Activated CD8-positive, alpha-beta memory T cell treated with anti-CD3 and anti-CD28 coated beads for 24 hours (primary cell): ENCODE measurements around the gene ANKRD13A.

Source experiments
- DNase-seq: peaks from one replicate; pipeline ENCODE4 v3.0.0-alpha.2; 2020

Gene ANKRD13A

DNA sequence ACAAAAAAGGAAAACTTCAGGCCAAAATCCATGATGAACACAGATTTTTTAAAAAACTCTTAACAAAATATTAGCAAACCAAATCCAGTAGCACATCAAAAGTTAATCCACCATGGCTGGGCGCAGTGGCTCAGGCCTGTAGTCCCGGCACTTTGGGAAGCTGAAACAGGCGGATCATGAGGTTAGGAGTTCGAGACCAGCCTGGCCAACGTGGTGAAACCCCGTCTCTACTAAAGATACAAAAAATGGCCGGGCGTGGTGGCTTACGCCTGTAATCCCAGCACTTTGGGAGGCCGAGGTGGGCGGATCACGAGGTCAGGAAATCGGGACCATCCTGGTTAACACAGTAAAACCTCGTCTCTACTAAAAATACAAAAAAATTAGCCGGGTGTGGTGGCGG lies 13.0 kb upstream of the ANKRD13A start:
- DNase-seq: peak; percentile 32

DNA sequence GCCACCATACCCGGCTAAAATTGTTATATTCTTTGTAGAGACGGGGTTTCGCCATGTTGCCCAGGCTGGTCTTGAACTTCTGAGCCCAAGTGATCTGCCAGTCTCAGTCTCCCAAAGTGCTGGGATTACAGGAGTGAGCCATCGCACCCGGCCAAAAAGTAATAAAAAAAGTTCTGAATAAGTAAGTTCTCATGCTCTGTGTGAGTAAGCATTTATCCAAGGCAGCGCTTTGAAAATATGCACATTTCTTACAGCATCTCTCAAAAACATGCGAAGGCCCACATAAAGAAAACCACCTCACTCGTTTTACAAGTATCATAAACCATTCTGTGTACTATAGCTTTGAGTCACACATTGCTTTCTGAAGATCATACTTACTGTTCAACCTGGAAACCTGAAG lies 11.6 kb upstream of the ANKRD13A start:
- DNase-seq: no peak

DNA sequence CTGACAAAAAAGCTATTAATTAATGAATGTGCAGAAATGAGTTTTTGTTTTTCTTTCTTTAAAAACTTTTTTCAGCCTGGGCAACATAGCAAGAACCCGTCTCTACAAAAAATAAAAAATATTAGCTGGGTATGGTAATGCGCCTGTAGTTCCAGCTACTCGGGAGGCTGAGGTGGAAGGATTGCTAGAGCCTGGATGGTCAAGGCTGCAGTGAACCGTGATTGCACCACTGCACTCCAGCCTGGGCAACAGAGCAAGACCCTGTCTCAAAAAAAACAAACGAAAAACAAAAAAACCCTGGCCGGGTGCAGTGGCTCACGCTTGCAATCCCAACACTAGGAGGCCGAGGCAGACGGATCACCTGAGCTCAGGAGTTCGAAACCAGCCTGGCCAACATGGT lies 11.0 kb upstream of the ANKRD13A start:
- DNase-seq: peak; percentile 33

DNA sequence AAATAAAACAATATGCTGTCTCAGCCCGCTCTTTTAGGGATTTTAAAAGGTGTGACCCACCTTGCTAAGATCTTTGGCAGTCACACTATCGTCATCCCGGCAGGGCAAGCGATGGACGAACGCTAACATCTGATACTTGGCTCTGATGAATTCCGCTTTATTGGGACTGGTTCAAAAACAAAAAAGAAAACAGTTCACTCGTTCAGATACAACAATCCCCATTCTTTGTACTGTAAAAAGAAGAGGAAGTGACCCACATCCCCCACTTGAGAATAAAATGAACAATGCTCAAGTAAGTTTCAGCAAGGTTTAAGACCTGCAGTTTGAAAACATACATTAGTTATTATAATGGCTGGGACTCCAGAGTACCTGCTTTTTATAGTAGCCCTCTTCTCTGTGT lies 10.3 kb upstream of the ANKRD13A start:
- DNase-seq: peak; percentile 17

DNA sequence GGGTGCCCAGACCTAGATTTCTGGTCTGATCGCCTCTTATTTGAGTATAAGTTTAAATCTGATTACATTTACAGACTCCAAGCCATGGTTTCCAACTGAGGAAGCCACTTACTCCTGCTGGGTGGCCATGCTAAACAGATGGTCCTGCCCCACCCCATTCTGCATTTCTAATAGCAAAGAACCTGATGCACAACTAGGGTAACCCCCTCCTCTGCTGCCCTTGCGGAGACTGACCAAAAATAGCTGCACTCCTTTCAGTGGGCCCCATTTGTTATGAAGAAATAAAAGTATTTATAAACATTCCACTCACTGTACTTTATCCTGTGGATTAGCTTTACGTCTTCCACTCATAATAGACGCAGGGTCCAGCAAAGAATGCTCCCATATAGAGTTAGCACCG lies 9.8 kb upstream of the ANKRD13A start:
- peak; percentile 35 for DNase-seq

DNA sequence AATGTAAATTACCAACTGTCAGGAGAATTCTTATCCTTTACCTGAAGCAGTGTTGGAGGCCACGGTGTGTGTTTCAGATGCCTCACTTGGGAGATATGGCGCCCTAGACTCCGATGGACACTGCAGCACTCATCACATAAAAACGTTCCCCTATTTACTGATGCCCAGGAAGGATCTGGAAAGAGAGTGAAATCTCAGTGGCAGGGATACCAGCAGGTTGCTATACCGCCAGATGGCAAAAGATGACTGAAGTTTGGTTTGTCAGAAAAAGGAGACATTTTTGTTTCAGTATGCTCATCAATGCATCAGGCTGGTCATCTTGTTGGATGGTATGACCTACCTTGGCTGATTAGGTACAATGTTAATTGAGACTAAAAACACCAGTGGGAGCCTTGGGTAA lies 7.6 kb upstream of the ANKRD13A start:
- DNase-seq: peak; percentile 33

DNA sequence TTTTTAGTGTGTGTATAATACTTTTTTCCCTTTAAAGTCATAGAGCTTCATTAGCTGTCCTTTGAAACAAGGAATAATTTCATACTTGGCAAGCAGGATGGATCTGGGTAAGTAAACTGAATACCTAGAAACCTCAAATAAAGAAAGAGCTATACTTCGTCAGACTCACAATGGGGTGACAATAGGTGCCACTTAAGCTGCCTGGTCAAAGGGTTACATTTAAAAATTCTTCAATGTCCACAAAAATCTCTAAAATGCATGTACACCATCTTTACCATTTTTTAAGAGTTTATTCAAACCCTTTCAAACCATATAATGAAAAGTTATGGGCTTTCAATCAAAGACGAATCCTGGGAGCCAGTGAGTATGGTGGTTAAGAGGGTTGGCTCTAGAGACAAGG lies 6.1 kb upstream of the ANKRD13A start:
- DNase-seq: no peak

DNA sequence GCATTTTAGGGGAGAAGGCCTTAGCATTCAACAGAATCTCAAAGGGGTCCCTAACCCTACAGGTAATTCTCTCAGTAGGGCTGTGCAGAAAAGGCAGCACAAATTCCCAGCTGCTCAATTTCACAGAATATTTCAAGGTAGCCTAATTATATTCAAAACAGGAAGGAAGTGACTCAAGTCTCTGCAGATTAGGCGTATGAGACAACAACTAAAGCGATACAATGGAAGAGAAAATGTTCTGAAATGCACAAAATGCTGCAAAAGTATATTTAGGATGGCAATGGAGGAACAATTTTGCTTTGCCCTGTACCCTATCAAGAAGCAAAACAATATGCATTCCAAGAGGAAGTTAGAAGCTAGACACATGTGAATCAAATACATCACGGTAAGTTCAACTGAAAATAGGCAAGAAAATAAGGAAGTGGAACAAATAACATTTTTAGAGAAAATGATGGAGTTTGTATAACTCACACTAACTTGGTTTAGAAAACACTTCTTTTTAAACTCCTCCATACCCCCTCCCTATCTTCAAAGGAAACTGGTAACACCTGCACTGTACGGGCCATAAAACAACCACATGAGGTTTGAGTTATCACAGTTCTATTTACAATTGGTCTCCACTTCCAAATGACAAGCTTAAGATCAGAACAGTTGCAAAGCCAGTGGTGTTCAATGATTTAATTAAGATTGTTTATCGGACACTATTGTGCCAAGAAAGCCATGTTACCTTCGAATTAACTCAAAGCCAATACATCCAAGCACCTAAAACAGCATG lies 4.6 kb upstream of the ANKRD13A start:
- peak; percentile 53 for DNase-seq

DNA sequence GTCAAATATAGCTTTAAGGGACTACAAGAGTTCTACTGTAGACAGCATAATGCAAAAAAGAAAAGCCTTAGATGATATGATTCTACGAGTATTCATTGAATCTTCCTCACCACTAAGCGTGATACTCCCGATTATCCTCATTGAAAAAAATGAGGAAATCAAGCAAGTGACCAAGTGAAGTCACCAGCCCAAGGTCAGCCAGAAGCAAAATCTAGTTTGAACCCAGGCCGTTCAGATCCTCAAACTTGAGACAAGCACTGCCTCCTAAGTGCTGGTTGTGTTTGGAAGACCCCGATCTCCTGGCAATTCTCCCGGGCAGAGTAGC lies 3.9 kb upstream of the ANKRD13A start:
- no peak for DNase-seq

DNA sequence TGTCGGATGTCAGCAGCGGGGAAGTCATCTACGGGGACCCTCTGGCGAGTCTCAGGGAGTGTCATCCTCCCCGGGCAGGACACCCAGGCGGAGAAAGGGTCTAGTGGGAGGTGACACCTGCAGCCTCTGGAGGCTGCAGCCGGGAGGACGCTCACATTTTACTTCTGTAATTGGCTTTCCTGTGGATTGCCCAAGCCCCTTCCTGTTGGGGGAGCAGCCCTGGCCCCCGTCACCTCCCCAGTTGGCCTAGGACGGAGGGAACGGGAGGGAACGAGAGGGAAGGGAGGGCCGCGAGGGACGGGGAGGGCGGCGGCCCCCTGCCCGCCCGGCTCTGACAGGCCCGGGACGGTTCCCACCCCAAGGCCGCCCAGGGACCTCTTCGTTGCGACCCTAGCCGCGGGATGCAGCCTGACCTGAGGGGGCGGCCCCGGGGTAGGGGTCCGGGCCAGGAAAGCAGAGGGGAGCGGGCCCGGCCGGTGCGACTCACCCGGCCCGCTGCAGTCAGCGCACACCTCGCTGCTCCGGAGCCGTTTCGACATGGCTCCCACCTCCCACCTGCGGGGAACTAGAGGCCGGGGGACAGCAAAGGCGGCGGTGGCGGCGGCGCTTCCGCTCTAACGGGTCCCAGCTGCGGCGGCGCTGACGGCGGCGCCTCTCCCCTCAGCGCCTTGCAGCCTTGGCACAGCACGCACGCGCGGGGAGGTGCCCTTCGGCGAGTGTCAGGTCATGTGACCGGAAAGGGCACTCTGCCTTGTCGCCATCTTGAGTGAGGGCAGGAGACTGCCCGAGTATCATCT lies 3.3 kb upstream of the ANKRD13A start, which contains the start of gene GIT2:
Gene GIT2 (minus strand): TSS at position 683 of the 797 bp plus-strand sequence. CDS start 144 bp downstream, at position 539.
- DNase-seq: peak; percentile 93

DNA sequence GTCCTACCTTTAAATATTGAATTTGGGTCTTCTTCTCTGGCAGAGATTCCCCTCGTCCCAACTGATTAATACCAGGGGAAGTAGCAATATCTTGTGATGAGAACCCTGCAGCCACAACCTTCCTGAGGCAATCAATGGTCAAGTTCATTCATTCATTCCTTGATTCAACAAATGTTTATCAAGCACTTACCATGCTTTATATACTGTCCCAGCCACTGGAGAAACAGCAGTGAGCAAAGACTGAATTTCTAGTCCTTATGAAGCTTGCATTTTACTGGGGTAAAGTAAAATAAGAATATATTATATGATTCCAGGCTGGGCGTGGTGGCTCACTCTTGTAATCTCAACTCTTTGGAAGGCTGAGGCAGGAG lies 2.8 kb upstream of the ANKRD13A start:
- no peak for DNase-seq

DNA sequence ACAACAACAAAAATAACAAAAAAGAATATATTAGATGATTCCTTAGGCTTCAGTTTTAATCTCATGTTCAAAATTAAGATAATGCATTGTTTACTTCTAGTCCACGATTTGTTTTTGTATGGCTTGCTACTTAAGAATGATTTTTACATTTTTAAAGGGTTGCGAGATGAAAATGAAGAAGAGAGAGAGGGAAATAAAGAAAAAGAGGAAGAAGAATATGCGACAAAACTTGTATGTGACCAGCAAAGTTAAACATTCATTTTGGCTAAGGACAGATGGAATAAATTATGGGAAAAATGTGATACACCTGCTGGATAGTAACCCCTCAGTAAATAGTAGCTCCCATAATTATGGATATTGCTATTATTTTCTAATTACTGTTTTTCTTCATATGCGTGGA lies 1.8 kb upstream of the ANKRD13A start:
- DNase-seq: no peak

DNA sequence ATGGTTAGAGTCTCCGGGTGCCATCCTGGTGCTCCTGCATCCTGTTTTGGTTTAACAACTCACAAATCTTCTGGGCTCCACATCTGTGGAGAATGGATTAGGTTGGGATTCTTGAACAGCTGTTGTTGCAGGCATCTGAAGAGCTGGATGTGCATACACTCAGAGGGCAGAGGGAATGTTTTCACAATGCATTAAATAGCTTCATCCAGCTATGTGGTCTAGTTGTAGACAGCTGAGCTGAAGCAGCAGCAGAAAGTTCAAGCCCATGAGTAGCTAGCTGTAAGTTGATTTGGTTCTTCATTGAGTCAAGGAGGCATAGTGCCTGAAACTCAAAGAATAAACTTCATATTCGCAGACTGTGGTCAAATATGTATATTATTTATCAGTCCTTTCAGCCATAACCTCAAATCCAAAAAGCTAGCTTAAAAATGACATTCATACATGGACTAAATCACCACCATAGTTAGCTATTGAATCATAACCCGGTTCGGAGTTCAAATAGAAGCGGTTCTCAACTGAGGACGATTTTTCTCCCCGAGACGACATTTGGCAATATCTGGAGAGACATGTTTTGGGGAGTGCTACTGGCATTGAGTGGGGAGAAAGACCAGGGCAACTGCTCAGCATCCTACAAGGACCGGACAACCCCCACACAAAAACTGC lies 858 bp upstream of the ANKRD13A start:
- peak; percentile 43 for DNase-seq

DNA sequence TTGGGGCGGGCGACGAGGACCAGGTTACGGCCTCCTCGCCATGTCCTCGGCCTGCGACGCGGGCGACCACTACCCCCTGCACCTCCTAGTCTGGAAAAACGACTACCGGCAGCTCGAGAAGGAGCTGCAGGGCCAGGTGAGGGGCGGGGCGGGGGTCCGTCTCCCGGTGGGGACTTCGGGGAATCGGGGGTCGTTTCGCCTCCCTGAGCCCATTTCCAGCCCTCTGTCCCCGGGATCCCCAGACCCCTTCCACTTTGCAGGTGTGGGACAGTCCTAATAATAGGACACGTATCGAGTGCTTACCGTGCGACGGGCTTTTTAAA lies 380 bp downstream of the ANKRD13A start:
- no peak for DNase-seq

DNA sequence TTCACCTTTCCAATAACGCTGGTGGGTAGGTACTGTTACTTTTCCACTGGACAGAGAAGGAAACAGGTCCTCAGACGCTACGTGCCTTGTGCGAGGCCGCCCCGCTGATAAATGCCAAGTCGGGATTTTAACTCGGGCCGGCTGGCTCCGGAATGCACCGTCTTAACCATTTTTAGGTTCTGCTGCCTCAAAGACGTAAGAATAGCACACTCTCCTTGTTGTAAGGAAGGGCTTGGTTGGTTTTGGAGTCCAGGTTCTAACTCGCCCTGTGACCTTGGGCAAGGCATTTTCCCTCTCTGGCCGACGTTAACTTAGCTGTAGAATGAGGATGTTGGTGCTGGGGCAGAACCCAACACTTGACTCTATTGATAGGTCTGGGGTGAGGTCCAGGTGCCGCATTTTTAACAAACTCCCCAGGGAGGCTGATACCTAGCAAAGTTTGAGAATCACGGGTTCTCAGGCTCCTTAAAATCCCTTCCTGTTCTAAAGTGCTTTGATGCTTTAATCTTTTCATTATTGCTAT lies 814 bp downstream of the ANKRD13A start:
- no peak for DNase-seq

DNA sequence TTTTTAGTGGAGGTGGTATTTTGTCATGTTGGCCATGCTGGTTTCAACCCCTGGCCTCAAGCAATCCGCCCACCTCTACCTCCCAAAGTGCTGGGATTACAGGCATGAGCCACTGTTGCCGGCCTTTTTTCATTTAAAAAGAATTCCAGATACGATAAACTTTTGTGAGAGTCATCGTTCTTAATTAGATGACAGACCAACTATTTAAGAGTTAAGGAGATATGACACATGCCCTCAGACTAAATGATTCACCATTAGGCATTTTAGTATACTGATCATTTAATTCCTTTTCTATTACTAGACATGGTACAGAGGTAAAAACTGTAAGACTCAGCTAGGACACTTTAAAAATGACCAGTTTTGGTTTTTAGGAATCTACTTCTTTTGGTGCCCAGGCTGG lies 2.4 kb downstream of the ANKRD13A start:
- DNase-seq: peak; percentile 15

DNA sequence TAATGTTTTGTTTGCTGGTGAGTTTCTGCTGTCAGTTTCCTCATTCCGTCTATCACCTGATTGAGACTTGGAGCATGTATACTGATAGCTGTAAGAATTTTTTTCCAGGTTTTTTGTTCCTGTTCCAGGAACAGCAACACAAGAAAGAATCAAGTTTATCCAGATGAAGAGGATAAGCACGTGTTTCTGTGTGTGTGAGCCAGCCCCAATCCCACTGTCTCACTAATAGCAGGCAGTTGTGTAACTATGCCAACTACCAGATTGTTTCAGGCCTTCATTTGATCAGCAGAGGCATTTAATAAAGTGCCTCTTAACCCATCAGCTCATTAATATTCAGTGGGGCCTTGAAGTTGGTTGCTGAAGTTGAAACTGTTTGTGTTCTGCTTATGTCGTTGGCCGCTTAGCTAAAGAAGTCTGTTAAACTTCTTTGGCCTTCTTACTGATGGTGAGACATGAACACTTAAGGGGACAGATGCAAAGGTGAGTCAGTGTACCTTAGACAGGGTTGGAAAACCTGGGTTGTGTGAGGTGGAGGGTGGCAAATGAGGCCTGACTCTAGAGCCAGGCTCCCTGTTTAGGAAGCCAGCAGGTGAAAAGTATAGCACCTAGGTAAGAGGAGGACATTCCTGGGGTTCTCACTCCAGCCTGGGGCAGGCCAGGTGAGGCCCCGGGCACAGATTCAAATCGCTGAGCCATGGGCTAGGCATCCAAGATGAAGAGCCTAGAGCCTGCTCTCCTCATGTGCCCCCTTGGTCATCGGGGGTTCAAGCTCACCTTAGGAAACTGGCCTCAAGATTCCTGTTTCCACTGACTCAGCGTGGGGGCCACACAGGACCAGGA lies 3.7 kb downstream of the ANKRD13A start:
- peak; percentile 53 for DNase-seq

DNA sequence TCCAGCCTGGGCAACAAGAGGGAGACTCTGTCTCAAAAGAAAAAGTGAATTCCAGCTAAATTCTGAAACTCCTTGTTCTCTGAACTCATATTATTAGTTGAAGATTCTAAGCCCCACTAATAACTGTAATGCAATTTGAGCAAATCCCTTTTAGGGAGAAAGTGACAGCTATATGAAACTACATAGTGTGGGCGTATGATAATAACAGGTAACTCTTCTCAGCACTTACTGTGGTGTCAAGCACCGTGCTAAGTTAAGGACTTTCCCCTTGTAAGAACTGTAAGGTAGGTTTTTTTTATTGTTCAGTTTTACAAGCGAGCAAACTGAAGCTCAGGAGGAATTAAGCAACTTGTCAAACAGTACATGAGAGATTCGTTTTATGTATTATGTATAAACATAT lies 5.4 kb downstream of the ANKRD13A start:
- DNase-seq: peak; percentile 9

DNA sequence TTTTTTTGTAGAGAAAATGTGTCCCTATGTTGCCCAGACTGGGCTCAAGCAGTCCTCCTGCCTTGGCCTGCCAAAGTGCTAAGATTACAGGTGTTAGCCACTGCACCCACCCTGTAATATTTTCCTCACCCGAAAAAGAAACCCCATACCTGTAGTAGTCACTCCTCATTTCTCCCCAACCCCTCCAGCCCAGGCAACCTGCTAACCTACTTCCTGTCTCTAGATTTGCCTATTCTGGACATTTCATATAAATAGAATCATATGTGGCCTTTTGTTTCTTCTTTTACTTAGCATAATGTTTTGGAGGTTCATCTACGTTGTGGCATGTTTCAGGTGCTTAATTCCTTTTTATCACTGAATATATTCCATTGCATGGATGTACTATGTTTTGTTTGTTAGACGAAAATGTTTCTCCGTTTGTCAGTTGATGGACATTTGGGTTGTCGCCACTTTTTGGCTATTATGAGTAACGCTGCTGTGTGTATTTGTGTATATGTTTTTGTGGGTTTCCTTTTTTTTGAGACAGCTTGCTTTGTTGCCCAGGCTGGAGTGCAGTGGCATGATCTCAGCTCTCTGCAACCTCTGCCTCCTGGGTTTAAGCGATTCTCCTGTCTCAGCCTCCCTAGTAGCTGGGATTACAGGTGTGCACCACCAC lies 6.2 kb downstream of the ANKRD13A start:
- peak; percentile 26 for DNase-seq

DNA sequence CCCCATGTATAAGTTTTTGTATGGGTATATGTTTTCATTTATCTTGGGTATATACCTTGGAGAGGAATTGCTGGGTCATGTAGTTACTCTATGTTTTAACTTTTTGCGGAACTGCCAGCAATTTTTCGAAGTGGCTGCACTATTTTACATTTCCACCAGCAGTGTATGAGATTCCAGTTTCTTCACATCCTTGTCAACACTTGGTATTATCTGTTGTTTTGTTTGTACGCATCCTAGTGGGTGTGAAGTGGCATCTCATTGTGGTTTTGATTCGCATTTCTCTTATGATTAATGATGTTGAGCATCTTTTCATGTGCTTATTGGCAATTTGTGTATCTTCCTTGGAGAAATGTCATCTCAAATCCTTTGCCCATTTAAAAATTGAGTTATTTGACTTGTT lies 6.9 kb downstream of the ANKRD13A start:
- peak; percentile 9 for DNase-seq

DNA sequence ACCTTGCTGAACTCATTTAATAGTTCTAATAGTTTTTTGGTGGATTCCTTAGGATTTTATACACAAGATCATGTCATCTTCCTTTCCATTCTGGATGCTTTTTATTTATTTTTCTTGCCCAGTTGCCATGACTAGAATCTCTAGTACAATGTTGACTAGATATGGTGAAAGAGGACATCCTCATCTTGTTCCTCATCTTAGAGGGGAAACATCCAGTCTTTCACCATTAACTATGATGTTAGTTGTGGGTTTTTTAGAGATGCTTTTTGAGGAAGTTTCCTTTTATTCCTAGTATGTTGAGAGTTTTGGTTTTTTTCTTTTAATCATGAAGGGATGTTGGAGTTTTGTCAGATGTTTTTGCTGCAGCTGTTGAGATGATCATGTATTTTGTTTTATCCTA lies 8.7 kb downstream of the ANKRD13A start:
- no peak for DNase-seq

DNA sequence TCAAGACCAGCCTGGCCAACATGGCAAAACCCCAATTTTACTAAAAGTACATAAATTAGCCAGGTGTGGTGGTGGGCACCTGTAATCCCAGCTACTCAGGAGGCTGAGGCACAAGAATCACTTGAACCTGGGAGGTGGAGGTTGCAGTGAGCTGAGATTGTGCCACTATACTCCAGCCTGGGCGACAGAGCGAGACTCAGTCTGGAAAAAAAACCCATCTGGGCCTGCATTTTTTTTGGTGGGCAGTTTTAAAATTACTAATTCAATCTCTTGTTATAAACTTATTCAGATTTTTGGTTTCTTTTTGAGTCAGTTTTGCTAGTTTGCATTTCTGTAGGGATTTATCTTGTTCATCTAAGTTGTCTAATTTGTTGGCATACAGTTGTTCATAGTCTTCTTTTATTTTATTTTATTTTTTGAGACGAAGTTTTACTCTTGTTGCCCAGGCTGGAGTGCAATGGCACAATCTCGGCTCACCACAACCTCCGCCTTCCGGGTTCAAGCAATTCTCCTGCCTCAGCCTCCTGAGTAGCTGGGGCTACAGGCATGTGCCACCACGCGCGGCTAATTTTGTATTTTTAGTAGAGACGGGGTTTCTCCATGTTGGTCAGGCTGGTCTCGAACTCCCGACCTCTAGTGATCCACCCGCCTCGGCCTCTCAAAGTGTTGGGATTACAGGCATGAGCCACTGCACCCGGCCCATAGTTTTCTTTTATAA lies 9.6 kb downstream of the ANKRD13A start:
- peak; percentile 57 for DNase-seq
